ENCODE measurements around the gene LARGE2. TPM values are rescaled to one million over a fixed set of nuclear protein-coding genes. Genes with fewer than 3 reads are reported as not detected.
"Not testable (repeated sequence)": the region's sequence is repeated elsewhere in the genome, so short reads cannot be mapped to it uniquely, and the experiment has no call there.

LARGE2 gene
- total RNA-seq, 1 donor from 2014 or later, result not detected

DNA sequence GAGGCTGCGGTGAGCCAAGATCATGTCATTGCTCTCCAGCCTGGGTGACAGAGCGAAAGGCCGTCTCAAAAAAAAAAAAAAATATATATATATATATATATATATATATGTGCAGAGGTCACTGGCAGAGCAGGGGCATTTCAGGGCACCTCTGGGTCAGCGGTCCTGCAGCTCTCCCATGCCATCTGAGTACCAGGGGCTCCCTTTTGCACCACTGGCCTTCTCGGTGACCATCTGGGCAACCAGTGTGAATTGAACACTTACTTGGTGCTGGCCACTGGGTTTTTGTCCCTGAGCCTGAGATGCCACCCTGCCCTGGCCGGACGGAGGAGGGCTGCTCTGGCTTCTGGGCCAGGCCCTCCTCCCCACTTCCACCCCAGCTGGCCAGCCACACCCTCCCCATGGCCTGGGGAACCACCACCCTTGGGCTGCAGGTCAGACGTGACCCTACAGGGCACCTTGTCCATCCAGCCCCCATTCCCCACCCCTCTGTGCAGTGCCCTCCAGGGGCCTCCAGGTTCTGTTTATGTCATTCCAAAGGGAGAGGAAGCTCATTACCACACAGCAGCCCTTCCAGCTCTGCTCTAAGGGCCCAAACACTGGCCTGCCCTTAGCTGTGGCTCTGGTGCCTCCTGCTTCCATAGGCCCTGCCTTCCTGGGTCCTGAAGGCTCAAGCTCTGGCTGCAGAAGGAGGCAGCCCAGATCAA, 26.8 kb upstream of the LARGE2 start:
- intact Hi-C loops (cut with micrococcal nuclease), result no loop called here

DNA sequence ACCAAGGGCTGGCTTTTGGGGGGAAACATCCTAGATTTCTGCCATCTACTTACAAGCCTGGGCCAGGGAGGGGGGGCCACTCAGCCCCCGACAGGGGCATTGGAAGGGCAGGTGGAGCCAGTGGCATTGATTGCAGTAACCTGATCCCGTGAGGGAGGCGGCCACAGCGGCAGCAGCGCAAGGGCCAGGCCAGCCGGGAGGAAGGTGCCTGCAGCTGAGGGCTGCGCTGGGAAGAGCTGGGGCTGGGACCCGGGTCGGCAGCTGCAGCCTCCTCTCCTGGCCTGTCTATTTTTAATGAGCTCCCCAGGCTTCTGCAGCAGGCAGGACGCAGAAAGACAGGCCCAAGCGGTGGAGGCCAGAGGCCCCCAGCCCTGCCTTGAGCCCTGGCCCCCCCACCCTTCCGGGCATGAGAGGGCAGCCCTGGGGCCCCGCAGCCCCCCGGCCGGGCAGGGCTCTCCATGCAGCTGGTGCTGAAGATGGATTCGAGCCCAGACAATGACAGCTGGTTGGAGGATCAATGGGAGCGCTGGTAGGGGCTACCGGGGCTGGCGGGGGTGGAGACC, 26.0 kb upstream of the LARGE2 start:
- intact Hi-C loops (cut with micrococcal nuclease), result no loop called here

DNA sequence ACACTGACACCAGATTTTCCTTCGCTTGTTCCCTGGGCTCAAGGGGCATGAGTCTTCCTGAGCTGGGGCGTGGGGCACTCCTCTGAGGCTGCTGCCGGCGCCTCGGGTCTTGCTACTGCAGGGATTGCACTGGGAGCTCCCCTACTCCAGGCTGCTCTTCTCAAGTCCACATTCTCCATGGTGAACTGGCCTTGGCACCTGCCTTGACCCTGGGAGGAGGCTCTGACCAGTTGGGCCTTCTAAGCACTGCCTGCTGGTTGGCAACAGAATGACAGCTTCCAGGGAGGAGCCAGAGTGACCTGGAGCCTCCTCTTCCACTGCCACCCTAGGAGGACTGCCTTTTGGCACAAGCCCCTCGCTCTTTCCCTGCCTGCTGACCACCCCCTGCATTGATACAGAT, 24.9 kb upstream of the LARGE2 start:
- intact Hi-C loops (cut with micrococcal nuclease), result no loop called here

DNA sequence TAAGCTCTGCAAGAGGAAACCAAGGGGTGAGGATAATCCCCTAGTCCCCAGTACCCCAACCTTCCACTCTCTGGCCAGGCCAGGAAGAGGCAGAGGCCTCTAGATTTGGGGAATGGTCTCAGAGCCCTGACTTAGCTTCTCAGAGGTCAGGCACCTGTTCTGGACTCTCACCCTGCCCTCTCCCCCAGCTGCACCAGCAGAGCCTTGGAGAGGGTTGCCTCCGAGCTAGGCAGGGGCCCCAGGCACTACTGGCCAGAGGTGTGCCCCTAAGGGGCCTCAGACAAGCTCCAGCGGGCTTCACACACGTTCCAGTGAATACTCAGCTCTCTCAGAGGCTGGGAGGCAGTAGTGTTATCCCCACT, 23.4 kb upstream of the LARGE2 start:
- intact Hi-C loops (cut with micrococcal nuclease), result loop anchor here (1.0 kb wide), 2 partner anchors 14 to 19 kb away; partner anchors contain the start of gene MAPK8IP1

DNA sequence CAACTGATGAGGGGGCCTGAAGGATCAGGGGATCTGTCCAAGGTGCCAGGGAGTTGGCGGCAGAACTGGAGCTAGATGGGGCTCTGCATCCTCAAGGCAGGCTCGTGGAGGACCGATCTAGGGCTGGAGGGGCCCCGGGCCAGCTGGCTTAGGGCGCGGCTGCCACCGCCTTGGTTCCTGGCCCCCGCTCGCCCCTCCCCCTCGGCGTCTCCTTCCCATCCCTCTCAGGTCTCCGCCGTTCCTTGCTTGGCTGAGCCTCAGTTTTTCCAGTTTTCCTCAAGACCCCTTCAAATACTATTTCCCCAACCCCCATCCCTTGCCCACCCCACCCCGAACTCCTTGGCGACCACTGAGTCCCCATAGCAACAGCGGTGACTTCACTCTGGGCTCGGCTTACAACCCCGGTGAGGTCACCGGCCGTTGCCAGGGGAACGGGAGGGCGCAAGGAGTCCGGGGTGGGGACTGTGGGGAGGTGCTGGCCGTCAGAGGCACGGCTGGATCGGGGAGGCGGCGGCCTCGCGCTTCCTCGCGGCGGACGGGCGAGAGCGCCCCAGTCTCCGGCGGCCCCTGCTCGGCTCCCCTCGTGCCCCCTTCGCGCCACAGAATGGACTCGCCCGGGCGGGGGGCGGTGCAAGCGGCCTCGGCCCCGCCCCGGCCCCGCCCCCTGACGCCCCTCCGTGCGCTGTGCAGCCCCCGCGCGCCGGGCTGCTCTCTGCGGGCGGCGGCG, 22.8 kb upstream of the LARGE2 start:
- intact Hi-C loops (cut with micrococcal nuclease), result loop anchor here (1.0 kb wide), 2 partner anchors 14 to 19 kb away; partner anchors contain the start of gene MAPK8IP1

DNA sequence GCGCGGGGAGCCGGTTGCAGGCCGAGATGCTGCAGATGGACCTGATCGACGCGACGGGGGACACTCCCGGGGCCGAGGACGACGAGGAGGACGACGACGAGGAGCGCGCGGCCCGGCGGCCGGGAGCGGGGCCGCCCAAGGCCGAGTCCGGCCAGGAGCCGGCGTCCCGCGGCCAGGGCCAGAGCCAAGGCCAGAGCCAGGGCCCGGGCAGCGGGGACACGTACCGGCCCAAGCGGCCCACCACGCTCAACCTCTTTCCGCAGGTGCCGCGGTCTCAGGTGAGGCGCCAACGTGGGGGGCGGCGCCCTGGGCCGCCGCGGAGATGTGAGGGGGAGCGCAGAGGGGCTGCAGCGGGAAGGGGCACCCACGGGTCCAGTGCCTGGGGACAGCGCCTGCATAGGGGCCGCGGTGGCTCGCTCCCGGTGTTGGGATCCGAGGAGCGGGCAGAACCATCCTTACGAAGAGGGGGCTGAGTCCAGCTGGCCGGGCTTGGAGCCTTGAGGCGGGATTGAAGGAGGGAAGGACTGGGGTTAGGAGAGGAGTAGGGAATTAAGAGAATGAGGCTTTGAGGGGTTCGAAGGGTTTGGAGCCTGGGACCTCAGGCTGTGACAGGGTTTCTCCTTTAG, 22.2 kb upstream of the LARGE2 start:
- intact Hi-C loops (cut with micrococcal nuclease), result not testable (repeated sequence)

DNA sequence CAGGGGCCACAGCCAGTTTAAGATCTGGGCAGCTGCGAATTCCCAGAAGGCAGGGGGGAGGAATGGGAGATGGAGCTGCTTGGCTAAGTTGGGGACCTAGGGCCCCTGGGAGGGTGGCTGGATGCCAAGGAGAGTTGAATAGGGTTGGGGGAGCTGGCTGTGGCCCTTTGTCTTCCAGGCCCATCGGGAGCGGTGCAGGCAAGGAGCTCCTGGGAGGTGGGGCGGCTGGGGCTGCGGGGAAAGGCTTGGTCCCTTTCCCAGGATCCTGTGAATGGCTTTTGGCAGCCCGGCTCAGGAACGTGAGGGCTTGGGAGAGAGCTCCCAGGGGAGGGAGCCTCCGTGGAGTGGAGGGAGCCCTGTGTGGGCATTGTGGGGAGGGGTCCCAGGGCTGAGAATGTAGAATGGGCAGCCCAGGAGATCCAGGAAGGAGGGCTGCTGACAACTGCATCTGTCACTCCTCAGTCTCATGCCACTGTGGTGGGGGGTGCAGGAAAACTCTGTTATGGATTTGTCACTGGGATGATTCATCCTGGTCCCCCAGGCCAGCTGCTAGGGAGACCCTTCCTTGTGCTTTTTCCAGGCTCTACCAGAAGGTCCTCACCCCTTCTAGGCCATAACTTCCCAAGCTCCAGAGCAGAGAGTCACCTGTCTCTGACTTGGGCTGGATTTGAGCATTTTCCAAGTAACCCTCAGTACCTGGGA, 21.4 kb upstream of the LARGE2 start:
- intact Hi-C loops (cut with micrococcal nuclease), result no loop called here

DNA sequence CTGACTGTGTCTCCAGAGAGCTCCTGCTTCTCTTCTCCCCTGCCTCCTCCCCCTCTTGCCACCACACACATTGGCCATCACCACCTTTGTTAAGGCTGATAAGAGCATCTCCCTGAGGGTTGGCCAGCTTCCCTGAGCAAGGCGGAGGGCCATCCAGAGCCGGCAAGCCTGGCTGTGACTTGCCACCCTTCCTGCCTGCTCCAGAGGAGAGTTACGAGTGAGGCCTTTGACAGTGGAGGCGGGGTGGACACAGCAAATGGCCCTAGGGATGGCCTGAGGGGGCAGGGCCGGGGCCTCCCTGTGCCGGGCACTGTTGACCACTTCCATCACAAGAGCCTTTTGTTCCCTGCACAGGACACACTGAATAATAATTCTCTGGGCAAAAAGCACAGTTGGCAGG, 20.8 kb upstream of the LARGE2 start:
- intact Hi-C loops (cut with micrococcal nuclease), result no loop called here

DNA sequence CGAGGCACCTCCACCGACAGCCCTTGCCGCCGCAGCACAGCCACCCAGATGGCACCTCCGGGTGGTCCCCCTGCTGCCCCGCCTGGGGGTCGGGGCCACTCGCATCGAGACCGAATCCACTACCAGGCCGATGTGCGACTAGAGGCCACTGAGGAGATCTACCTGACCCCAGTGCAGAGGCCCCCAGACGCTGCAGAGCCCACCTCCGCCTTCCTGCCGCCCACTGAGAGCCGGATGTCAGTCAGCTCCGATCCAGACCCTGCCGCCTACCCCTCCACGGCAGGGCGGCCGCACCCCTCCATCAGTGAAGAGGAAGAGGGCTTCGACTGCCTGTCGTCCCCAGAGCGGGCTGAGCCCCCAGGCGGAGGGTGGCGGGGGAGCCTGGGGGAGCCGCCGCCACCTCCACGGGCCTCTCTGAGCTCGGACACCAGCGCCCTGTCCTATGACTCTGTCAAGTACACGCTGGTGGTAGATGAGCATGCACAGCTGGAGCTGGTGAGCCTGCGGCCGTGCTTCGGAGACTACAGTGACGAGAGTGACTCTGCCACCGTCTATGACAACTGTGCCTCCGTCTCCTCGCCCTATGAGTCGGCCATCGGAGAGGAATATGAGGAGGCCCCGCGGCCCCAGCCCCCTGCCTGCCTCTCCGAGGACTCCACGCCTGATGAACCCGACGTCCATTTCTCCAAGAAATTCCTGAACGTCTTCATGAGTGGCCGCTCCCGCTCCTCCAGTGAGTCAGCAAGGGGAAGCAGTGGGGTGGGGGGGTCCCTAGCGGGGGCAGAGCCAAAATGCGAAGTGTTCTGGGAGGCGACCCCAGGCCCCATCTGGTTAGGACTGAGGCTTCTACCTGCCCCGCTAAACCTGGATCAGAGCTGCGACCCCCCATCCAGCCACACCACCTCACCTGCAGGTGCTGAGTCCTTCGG, 19.7 kb upstream of the LARGE2 start:
- intact Hi-C loops (cut with micrococcal nuclease), result no loop called here

DNA sequence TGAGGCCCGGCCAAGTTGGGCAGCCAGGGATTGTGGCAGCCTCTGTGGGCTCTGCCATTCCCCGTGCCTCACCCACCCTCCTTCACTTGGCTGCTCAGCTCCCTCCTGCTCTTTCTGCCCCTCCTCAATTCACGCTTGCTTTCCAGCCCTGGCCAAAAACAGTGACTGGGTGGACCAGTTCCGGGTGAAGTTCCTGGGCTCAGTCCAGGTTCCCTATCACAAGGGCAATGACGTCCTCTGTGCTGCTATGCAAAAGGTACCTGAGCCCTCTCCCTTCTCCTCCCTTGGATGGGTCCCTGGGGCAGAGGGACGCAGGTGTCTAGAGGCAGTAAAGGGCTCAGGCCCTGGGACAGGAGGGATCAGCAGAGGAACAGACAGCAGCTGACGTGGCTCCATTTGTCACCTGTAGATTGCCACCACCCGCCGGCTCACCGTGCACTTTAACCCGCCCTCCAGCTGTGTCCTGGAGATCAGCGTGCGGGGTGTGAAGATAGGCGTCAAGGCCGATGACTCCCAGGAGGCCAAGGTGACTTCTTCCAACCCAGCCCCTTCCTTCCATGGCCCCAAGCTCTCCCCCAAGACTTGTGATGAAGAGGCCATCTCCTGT, 18.0 kb upstream of the LARGE2 start:
- intact Hi-C loops (cut with micrococcal nuclease), result no loop called here

DNA sequence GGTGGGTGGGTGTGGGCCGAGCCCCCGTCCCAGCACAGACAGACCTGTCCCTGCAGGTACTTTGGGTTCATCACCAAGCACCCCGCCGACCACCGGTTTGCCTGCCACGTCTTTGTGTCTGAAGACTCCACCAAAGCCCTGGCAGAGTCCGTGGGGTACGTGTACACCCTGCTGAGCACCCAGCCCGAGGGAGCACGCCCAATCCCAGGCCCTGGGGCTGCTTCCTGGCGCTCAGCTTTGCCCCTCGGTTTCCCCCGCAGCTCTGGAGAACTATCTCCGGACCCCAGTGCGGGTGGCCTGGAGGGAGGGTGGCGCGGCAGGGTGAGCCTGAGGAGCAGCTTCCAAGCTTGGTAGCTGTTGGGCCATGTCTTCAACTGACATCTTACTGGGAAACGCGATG, 17.4 kb upstream of the LARGE2 start:
- intact Hi-C loops (cut with micrococcal nuclease), result no loop called here

DNA sequence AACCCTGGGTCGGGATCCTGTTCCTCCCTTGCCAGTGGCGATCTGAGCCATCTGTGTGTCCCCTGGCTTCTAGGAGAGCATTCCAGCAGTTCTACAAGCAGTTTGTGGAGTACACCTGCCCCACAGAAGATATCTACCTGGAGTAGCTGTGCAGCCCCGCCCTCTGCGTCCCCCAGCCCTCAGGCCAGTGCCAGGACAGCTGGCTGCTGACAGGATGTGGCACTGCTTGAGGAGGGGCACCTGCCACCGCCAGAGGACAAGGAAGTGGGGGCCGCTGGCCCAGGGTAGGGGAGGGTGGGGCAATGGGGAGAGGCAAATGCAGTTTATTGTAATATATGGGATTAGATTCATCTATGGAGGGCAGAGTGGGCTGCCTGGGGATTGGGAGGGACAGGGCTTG, 16.9 kb upstream of the LARGE2 start:
- intact Hi-C loops (cut with micrococcal nuclease), result not testable (repeated sequence)

DNA sequence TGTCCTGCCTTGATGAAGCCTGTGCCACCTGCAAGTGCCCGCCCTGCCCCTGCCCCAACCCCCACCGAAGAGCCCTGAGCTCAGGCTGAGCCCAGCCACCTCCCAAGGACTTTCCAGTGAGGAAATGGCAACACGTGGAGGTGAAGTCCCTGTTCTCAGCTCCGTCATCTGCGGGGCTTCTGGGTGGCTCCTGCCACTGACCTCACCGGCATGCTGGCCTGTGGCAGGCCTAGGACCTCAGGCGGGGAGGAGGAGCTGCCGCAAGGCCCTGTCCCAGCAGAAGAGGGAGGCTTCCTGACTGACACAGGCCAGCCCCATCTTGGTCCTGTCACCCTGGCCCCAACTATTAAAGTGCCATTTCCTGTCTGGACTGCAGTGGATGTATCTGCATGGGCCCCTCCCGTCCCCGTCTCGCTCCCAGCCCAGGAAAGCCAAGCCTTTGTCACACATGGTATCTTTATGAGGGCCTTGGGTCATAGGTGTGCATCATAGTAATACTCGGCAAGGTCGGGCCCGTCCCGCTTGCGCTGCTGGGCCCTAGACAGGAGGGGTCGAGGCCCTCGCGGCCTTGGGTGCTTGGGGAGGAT, 16.3 kb upstream of the LARGE2 start:
- intact Hi-C loops (cut with micrococcal nuclease), result no loop called here

DNA sequence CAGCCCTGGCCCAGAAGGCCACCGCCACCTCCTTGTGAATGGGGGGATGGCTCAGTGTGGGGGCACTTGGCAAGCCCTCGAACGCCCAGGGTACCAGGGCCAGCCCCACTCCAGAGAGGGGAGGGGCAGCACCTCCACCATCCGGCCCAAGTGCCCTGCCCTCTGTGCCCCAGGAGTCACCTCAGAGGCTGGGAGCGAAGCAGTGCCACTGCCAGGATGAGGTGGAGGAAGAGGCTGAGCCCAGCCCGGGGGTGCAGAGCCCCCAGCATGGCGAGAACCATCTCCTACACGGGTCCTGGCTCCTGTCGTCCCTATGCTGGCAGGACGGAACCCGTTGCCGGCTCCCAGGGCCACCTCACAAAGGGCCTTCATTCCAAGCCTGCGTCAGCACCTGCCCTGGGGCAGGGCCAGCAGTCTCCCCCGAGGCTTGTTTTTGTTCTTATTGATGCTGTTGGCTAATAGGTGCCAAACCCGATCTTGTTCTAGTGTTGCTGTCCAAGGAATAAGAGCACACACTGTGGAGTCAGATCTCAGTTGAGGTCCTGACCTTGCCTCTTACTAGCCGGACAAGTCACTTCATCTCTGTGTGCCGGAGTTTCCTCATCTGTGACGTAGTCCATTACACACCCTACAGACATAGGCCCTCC, 15.4 kb upstream of the LARGE2 start, which contains the start of gene FREY1:
Gene FREY1, minus strand, starts transcription at position 307 of the 647 bp plus-strand sequence. Its CDS starts 26 bp downstream, at position 281.
- intact Hi-C loops (cut with micrococcal nuclease), result no loop called here

DNA sequence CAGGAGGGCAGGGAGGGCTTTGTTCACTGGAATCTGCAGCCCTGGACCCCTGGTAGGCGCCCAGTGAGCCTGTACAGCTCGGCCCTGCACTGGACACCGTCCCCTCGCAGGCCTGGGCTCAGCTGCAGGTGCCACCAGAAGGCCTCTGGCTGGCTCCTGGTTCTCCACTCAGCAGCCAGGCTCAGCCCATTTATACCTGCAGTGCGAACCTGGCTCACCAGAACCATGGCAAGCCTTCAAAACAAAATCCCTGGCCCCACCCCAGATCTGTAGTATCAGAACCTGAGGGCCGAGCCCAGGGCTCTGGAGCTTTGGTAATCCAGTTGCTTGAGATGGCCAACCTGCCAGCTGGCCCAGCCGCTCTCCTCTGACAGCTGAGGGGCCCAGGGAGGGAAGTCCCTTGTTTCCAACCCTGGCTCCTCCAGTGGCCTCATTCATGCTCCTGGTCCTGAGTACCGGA, 14.5 kb upstream of the LARGE2 start:
- intact Hi-C loops (cut with micrococcal nuclease), result no loop called here

DNA sequence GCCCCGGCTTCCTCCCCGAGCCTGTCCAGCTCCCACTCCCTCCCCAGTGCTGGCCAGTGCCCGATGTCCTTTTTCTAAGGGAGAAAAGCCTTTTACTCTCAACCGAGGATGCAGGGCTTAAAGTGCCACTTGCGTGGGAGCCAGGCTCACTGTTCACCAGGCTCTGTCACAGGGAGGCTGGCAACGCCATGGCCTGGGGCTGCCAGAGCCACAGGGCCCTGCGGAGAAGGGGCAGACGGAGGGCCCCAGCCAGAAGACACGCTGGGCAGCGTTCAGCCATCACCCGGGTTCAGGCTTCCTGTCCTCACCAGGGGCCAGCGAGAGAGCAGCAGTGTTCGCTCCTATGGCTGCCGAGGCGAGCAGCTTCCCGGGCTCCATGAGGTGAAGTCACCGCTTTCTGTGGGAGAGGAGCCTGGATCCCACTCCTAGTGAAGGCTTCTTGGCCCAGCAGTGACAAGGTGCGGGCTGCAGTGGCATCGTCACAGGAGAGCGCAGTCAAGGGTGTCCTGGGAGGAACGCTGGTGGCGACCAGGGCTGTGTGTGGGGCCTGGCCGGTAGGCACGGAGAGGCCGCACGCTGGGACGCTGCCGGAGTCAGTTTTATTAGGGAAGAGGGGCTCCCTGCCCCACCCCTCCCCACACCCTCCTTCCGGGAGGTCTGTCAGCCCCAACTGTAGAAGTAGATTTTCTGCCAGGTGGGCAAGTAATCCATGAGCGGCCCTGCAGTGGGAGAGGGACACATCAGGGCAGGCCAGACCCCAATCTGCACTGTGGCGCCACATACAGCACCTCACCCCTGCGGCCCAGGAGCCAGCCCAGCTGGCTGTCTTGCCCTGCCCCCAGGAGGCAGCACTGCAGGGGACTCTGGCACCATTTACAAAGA, 12.6 kb upstream of the LARGE2 start:
- intact Hi-C loops (cut with micrococcal nuclease), result no loop called here

DNA sequence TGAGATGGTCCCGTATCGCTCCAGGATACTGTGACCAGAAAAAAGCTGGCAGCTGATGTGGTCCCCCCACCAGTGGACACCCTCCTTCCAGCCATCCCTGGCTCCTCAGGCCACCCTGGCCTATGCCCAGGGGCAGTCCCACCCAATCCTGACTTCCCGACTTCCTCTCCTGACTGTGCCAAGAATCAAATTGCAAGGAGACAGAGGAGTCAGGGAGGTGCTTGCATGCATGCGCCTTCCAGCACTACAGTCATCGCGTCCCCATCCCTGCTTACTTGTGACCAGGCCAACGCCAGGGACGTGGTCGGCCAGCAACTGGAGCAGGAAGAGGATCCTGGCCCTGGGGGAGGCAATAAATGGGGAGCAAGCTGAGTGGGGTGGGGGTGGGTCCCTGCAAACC, 11.8 kb upstream of the LARGE2 start:
- intact Hi-C loops (cut with micrococcal nuclease), result no loop called here

DNA sequence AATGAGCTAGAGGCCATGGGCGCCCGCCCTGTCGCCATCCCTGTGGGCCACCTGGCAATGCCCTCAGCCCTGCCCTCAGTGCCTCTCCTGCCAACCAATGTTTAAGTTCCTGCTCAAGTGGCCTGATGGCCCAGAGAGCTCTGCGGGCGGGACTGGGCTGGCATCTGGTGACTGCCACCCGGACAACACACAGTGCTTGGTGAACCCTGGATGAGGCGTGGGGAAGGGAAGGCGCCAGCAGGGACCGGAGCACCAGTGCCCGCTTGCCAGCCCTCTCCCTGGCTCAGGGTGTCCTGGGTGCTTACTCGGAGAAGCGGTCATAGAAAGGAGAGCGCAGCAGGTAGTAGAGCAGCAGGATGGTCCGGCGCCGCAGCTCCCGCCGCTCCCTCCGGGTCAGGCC, 8.9 kb upstream of the LARGE2 start:
- intact Hi-C loops (cut with micrococcal nuclease), result no loop called here

Data from T-helper 1 cell treated with Interleukin-12 subunit alpha and Interleukin-12 subunit beta and Interleukin-4 antibody, amounts not matched to agents 30 ng/mL and 1 ng/mL, for 36 hours (primary cell).